Measurements from ENCODE around the gene RNF168.
"Not testable (repeated sequence)": the region's sequence is repeated elsewhere in the genome, so short reads cannot be mapped to it uniquely, and the experiment has no call there.

The RNF168 gene

GRCh38 chr3:196454935-196455334, 48.6 kb downstream of the RNF168 start:
- Histone ChIP-seq H3K27me3 (ENCODE audit: control insufficient read depth, insufficient read depth, low read length) (no peaks in the 10 kb centered on the region), H3K4me1 (ENCODE audit: control insufficient read depth, insufficient read depth, low read length) (no peaks in the 10 kb centered on the region), H3K36me3 (ENCODE audit: control insufficient read depth, insufficient read depth, low read length) (no peaks in the 10 kb centered on the region), H3K4me3 (ENCODE audit: low read length) (no peak overlapping the region), H3K9me3 (ENCODE audit: control insufficient read depth, low read length) (no peaks in the 10 kb centered on the region), H3K9ac (ENCODE audit: low read length) (no peak overlapping the region)

GRCh38 chr3:196445391-196445790, 58.2 kb downstream of the RNF168 start:
- H3K9ac ChIP-seq (ENCODE audit: low read length); H3K27me3 ChIP-seq (ENCODE audit: control insufficient read depth, insufficient read depth, low read length); H3K36me3 ChIP-seq (ENCODE audit: control insufficient read depth, insufficient read depth, low read length); H3K9me3 ChIP-seq (ENCODE audit: control insufficient read depth, low read length); H3K4me1 ChIP-seq (ENCODE audit: control insufficient read depth, insufficient read depth, low read length); H3K4me3 ChIP-seq (ENCODE audit: low read length): not testable (repeated sequence)

- Histone ChIP-seq H3K4me1 (ENCODE audit: control insufficient read depth, insufficient read depth, low read length) (no peaks in the 10 kb centered on the region), H3K36me3 (ENCODE audit: control insufficient read depth, insufficient read depth, low read length) (no peaks in the 10 kb centered on the region), H3K4me3 (ENCODE audit: low read length) (no peak overlapping the region), H3K9me3 (ENCODE audit: control insufficient read depth, low read length) (no peaks in the 10 kb centered on the region), H3K27me3 (ENCODE audit: control insufficient read depth, insufficient read depth, low read length) (no peaks in the 10 kb centered on the region), H3K9ac (ENCODE audit: low read length) (no peak overlapping the region)
These were observed 59.1 kb downstream of the RNF168 start for GRCh38 chr3:196444500-196444894.

GRCh38 chr3:196440696-196441095, 62.9 kb downstream of the RNF168 start:
- no peak overlapping the region for H3K9ac ChIP-seq (ENCODE audit: low read length)

GRCh38 chr3:196440041-196440537, 63.5 kb downstream of the RNF168 start:
- no peaks in the 10 kb centered on the region for H3K4me1 ChIP-seq (ENCODE audit: control insufficient read depth, insufficient read depth, low read length)
- no peak overlapping the region for H3K4me3 ChIP-seq (ENCODE audit: low read length)
- H3K9ac ChIP-seq (ENCODE audit: low read length), result no peak overlapping the region
- H3K27me3 ChIP-seq (ENCODE audit: control insufficient read depth, insufficient read depth, low read length), result no peaks in the 10 kb centered on the region
- no peaks in the 10 kb centered on the region for H3K9me3 ChIP-seq (ENCODE audit: control insufficient read depth, low read length)
- no peaks in the 10 kb centered on the region for H3K36me3 ChIP-seq (ENCODE audit: control insufficient read depth, insufficient read depth, low read length)

More at GRCh38 chr3:196440696-196441095, 62.9 kb downstream of the RNF168 start:
- no peaks in the 10 kb centered on the region for H3K9me3 ChIP-seq (ENCODE audit: control insufficient read depth, low read length)
- no peaks in the 10 kb centered on the region for H3K4me1 ChIP-seq (ENCODE audit: control insufficient read depth, insufficient read depth, low read length)
- H3K4me3 ChIP-seq (ENCODE audit: low read length), result no peak overlapping the region
- no peaks in the 10 kb centered on the region for H3K27me3 ChIP-seq (ENCODE audit: control insufficient read depth, insufficient read depth, low read length)
- H3K36me3 ChIP-seq (ENCODE audit: control insufficient read depth, insufficient read depth, low read length), result no peaks in the 10 kb centered on the region

GRCh38 chr3:196432137-196432879, 71.3 kb downstream of the RNF168 start, which contains the start of gene UBXN7:
Gene UBXN7, minus strand, starts transcription at chr3:196432427. Its CDS starts 28 bp downstream, at chr3:196432399.
- Histone ChIP-seq H3K9me3 (ENCODE audit: control insufficient read depth, low read length) (no peaks in the 10 kb centered on the region), H3K4me3 (ENCODE audit: low read length) (peak within 1 kb of the TSS; percentile 88), H3K36me3 (ENCODE audit: control insufficient read depth, insufficient read depth, low read length) (peaks cover 6% of the 10 kb centered on the region), H3K27me3 (ENCODE audit: control insufficient read depth, insufficient read depth, low read length) (no peaks in the 10 kb centered on the region), H3K9ac (ENCODE audit: low read length) (peak within 1 kb of the TSS; percentile 96), H3K4me1 (ENCODE audit: control insufficient read depth, insufficient read depth, low read length) (no peaks in the 10 kb centered on the region)

- H3K9me3 ChIP-seq (ENCODE audit: control insufficient read depth, low read length), result no peaks in the 10 kb centered on the region
- H3K9ac ChIP-seq (ENCODE audit: low read length), result peak overlapping the region; percentile 96
- peaks cover 6% of the 10 kb centered on the region for H3K36me3 ChIP-seq (ENCODE audit: control insufficient read depth, insufficient read depth, low read length)
- H3K27me3 ChIP-seq (ENCODE audit: control insufficient read depth, insufficient read depth, low read length), result no peaks in the 10 kb centered on the region
- peak overlapping the region; percentile 88 for H3K4me3 ChIP-seq (ENCODE audit: low read length)
- no peaks in the 10 kb centered on the region for H3K4me1 ChIP-seq (ENCODE audit: control insufficient read depth, insufficient read depth, low read length)
These were observed 72.1 kb downstream of the RNF168 start for GRCh38 chr3:196431181-196432136.

- no peak overlapping the region for H3K4me3 ChIP-seq (ENCODE audit: low read length)
- H3K9me3 ChIP-seq (ENCODE audit: control insufficient read depth, low read length), result no peaks in the 10 kb centered on the region
- no peaks in the 10 kb centered on the region for H3K4me1 ChIP-seq (ENCODE audit: control insufficient read depth, insufficient read depth, low read length)
These were observed 75.5 kb downstream of the RNF168 start for GRCh38 chr3:196428041-196428440.

GRCh38 chr3:196424421-196424820, 79.1 kb downstream of the RNF168 start:
- H3K36me3 ChIP-seq (ENCODE audit: control insufficient read depth, insufficient read depth, low read length); H3K9ac ChIP-seq (ENCODE audit: low read length); H3K27me3 ChIP-seq (ENCODE audit: control insufficient read depth, insufficient read depth, low read length); H3K9me3 ChIP-seq (ENCODE audit: control insufficient read depth, low read length); H3K4me1 ChIP-seq (ENCODE audit: control insufficient read depth, insufficient read depth, low read length); H3K4me3 ChIP-seq (ENCODE audit: low read length): not testable (repeated sequence)

More at GRCh38 chr3:196428041-196428440, 75.5 kb downstream of the RNF168 start:
- Histone ChIP-seq H3K9ac (ENCODE audit: low read length) (no peak overlapping the region), H3K27me3 (ENCODE audit: control insufficient read depth, insufficient read depth, low read length) (no peaks in the 10 kb centered on the region), H3K36me3 (ENCODE audit: control insufficient read depth, insufficient read depth, low read length) (peaks cover 6% of the 10 kb centered on the region)

GRCh38 chr3:196423044-196423781, 80.4 kb downstream of the RNF168 start:
- no peaks in the 10 kb centered on the region for H3K9me3 ChIP-seq (ENCODE audit: control insufficient read depth, low read length)
- H3K27me3 ChIP-seq (ENCODE audit: control insufficient read depth, insufficient read depth, low read length), result no peaks in the 10 kb centered on the region
- H3K4me3 ChIP-seq (ENCODE audit: low read length), result no peak overlapping the region
- H3K9ac ChIP-seq (ENCODE audit: low read length), result no peak overlapping the region
- H3K36me3 ChIP-seq (ENCODE audit: control insufficient read depth, insufficient read depth, low read length), result peaks cover 6% of the 10 kb centered on the region
- H3K4me1 ChIP-seq (ENCODE audit: control insufficient read depth, insufficient read depth, low read length), result no peaks in the 10 kb centered on the region

- not testable (repeated sequence) for H3K9ac ChIP-seq (ENCODE audit: low read length); H3K36me3 ChIP-seq (ENCODE audit: control insufficient read depth, insufficient read depth, low read length); H3K27me3 ChIP-seq (ENCODE audit: control insufficient read depth, insufficient read depth, low read length); H3K9me3 ChIP-seq (ENCODE audit: control insufficient read depth, low read length); H3K4me3 ChIP-seq (ENCODE audit: low read length); H3K4me1 ChIP-seq (ENCODE audit: control insufficient read depth, insufficient read depth, low read length)
These were observed 81.9 kb downstream of the RNF168 start for GRCh38 chr3:196421668-196422067.

Data from mucosa of stomach (tissue), 1 donor.